GM21717 (cell line): ENCODE data around the gene ABR.

ENCODE experiments used
- ATAC-seq: cut with Tn5 transposase; IDR thresholded peaks from one replicate; pipeline ENCODE4 v1.9.1; 2021; ENCODE audit warnings: mild to moderate bottlenecking, moderate library complexity; ENCODE audit not compliant: unreplicated experiment

The ABR gene

DNA sequence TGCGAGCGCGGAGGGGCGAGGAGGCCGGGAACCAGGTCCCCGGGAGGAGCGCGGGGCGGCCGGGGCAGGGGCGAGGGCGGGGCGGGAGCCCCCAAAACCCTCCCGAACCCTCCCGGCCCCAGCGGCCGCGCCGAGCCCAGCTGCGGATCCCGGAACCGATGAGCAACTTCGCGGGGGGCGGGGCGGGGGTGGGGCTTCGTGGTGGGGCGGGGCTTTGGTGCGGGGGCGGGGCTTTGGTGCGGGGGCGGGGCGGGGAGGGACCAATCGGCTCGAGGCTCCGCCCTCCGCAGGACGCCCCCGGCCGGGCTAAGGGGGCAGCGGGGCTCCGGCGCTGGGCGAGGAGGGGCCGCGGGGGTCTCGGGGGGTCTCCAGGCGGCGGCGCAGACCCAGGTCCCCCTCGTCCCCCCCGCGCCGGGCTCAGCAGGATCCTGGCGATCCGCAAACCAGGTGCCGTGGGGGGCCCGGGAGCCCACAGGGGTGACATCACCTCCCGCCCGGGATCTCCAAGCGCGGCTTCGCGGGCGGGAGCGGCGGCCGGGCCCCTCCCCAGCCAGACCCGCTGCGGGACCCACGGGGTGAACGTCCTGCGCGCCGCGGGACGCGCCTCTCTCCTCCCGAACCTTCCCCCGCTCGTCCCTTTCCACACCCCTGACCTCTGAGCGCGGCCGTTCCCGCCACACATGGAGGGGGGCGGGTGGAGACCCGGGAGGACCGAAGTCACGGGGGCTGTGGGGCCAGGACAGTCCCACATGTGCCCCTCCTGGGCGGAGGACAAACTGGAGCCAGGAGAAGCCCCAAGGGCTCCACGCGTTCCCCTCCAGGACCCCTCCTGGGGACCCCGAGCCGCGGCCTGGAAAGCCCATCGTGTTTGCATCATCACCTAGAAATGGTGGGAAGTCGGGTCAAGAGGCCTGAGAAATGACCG lies at the start of gene ABR:
Gene ABR, minus strand, starts transcription at position 164 of the 925 bp plus-strand sequence. CDS start 254 bp downstream, outside the sequence.
- no peak for ATAC-seq

DNA sequence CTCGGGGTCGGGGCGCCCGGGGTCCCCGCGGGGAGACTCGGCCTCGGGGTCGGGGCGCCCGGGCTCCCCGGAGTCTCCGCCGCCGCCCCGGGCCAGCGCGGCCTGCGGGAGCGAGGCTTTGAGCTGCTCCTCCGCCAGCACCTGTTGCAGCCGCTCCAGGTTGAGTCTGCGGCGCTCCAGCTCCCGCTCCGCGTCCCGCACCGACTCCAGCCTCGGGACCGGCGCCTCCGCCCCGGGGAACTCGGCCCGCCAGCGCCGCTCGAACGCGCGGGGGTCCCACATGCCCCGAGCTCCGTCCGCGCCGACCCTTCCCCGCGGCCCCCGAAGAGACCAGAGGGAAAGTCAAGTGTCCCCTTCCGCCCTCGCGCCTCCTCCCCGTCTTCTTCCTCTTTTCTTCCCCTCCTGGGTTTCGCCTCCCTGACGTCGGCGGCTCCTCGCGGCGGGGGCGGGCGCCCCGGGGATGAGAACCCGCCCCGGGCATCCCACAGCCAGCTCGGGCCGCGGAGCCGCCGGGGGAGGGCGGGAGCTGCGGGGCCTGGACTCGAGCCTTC lies 49.6 kb upstream of the ABR start:
- peak; percentile 53 for ATAC-seq

DNA sequence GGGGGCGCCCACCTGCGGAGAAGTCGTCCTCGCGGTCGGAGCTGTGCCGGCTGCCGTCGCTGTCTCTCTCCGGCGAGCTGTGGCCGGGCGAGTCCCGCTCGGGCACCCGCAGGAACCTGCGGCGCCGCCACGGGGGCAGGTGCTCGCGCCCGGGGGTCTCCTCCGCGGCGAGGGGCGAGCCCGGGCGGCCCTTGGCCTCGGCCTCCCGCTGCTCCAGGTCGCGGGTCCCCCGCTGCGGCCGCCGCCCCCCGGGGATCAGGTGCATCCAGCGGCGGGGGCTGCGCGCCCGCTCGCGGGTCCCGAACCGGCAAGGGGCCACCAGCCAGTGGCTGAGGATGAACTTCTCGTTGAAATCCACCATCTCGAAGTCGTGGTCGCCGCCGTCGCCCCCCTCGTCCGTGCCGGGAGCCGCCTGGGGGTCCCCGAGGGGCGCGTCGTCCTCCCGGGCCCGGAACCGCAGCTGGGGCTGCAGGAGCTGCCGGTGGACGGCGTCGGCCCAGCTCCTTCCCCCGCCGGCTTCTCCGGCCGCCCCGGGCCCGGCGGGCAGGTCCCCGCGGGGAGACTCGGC lies 49.1 kb upstream of the ABR start:
- ATAC-seq, result no peak

DNA sequence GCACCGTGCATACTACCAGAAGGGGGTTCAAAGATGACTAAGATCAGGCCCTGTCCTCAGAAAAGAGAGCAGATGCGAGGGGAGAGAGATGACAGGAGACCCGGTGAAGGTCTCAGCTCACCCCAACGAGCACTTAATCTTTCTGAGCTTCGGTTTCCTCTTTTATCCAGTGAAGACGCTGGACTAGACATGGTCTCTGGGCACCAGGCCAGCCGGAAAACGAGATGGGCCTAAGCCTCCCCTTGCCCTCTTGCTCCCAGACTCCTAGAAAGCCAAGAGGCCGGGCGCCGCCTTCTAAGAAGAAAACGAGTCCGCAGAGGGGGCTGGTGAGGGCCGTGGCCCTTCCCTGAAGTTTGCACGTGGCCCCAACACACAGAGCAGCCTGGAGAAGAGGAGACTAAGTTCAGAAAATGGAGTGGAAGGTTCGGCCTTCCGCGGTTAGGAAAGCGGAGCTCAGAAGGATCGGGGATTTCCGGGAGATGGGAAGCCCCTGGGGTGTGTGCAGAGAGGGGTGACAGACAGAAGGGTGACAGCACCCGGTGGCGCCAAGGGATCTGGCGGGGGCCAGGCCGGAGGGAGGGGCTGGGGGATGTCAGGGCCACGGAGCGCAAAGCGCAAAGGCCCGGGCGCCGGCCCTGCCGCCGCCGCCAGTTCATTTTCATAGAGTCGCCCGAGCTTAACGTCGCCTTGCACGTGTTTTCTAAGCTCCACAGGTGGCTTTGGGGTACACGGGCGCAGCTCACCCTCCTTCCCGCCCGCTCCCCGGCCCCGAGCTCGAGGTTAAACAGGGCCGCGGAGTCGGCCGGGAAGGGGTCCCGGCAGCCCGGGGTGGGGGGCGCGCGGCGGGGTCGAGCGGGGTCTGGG lies 48.4 kb upstream of the ABR start:
- no peak for ATAC-seq

DNA sequence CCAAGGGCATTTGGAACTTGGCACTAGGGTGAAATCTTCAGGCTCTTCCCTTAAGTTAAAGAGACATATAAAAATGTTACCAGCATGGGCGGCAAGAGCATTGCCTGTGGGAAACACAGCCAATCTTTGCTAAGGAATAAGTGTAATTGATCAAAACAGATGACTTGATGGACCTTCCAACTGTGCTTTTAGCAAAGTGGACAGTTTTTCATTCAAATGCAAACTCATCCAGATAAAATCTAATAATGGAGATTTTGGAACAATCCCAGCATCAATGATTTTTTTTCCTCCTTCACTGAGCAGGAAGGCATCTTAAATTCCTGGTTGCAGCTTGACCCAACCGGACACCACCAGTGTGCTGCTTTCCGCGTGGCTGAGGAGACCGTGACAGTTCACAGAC lies 47.6 kb upstream of the ABR start:
- ATAC-seq, result no peak

DNA sequence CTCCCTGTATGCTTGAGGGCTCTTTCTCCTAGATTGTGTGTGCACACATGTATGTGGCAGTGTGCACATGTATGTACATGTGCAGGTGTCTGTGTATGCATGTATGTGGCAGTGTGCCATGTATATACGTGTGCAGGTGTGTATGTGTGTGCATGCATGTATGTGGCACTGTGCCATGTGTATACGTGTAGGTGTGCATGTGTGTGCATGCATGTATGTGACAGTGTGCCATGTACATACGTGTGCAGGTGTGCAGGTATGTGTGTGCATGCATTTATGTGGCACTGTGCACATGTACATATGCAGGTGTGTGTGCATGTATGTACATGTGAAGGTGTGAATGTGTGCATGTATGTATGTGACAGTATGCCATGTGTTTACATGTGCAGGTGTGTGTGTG lies 46.5 kb upstream of the ABR start:
- no peak for ATAC-seq

DNA sequence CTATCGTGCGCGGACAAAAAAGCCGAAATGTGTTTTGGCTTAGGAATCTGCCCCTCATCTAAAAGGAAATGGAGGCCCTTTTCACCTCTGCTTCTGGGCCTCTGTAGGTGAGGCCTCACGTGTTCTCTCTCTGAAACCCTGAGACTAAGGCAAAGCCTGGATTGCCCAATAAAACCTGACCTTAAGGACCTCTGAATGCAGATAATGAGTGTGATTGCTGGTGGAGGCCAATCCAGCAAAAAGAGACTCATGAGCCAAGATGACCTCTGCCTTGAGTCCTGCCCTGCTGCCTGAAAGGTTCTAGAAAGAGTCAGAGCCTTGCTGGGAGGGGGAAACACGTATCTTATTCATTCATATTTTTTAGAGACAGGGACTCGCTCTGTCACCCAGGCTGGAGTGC lies 44.5 kb upstream of the ABR start:
- ATAC-seq, result no peak

DNA sequence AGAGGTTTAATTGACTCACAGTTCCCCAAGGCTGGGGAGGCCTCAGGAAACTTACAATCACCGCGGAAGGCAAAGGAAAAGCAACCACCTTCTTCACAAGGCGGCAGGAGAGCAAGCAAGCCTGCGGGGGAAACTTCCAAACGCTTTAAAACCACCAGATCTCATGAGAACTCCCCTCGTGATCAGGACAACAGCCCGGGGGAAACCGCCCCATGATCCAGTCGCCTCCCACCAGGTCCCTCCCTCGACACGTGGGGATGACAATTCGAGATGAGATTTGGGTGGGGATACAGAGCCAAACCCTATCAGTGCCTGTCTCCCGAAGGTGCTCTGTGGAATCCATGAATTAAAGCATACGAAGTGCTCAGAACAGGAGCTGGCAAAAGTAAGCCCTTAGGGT lies 43.9 kb upstream of the ABR start:
- no peak for ATAC-seq

DNA sequence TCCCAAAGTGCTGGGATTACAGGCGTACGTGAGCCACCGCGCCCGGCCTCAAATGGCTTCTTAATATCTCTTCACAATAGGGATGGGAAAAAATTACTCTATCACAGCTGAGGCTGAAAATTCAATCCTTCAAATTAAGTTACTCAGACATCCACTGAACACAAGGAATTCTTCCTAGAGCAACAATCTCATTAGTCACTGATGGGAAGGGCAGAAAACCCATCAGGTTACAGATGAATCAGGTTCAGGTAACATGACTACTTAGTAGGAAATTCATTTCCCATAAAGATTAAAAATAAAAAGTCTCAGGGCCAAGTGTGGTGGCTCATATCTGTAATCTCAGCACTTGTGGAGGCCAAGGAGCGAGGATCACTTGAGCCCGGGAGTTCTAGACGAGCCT lies 42.5 kb upstream of the ABR start:
- no peak for ATAC-seq

DNA sequence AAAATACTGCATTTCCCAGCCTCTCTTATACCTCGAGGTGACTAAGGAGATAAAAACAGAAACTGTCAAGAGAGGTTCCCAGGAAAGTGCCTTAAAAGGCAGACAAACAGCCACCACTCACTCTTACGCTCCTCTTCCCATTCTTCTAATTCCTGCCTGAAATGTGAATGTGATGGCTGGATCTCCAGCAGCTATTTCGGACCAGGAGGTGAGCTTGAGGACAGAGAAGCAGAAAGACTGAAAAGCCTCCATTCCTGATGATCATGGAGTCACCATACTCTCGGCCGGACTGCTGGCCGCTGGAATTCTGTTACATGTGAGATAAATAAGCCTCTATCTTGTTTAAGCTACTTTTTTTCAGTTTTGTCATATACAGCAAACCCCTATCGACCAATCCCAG lies 41.4 kb upstream of the ABR start:
- ATAC-seq, result no peak

DNA sequence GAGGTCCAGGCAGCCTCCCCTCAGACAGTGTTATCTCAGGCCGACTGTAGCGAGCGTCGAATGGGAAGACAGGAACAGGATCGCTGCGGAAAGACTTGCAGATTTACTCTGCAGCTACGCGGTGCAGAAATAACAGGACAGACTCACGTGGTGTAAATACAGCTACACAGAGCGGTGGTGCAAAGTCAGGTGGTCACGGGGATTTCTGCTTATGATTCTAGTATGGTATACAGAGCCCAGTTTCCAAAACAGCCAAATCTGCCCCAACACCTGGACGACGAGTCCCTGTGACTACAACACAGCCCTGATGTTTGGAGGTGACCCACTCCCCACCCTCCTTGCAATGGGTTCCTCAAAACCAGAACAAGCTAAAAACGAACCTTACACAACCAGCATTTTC lies 40.6 kb upstream of the ABR start:
- ATAC-seq, result no peak

DNA sequence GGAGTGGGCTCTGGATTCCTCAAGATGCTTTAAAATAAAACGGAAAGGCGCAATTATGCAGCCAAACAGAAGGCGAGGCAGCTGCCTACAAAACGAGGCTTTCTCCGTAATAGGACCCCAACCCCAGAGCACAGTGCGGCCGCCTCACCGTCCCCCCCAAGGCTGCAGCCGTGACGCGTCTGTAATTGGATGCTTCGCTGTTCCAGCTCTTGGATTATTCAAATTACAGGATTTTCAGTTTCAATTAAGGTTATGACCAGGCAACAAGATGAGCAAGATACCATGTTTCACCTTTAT lies 37.3 kb upstream of the ABR start:
- no peak for ATAC-seq

DNA sequence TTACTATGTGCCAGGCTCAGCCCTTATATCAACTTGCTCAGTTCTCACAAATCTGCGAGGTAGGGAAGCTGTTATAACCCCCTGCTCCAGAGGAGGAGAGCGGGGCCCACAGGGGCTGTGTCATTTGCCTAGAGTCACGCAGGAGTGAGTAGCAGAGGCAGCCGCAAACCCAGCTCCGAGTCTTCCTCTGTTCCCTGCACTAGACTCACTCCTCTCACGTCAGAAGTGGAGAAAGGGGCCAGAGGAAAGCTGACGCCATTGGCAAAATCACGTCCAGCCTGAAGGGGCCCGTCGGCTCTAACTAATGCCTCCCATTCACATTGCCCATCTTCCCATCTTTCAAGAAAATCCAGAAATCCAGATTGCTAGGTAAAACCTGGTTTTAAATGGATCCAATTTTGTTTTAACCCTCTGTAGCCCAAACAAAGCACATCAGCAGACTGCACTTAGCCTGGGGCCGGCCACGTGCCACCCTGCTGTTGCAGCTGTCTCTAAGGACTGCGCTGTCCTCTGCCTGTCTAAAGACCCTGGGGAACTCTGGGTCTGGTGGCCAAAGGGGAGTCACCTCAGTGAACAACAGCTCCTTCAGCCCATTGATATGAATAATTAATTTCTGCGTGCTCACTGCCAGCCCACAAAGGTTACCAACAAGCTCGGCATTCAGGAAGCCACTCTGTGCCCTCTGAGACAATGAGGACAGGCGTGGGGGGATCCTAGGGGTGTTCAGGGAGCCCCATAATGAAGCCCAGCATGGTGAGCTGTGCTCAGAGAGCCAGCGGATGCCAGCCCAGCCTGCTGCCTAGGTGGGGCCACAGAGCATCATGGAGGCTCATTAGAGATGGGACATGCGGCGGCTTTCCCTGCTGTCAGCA lies 36.7 kb upstream of the ABR start:
- ATAC-seq, result no peak

DNA sequence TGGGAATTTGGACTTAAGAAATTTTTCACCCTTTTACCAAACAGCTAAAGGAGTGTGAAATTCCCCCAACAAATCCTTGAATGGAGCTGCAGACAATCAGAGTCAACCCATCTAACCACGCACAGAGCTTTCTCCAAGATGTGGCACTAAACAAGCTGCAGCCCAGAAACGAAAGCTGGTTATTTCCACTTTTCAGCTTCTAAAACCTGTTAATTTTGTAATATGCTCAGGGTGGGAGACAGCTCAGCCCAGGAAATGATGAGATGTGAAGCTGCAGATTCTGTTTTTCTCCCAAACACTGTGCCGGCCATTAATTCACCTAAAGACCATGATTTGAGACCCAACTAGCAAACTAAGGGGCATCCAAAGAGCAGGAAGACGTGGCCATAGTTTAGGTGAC lies 33.2 kb upstream of the ABR start:
- ATAC-seq, result no peak

DNA sequence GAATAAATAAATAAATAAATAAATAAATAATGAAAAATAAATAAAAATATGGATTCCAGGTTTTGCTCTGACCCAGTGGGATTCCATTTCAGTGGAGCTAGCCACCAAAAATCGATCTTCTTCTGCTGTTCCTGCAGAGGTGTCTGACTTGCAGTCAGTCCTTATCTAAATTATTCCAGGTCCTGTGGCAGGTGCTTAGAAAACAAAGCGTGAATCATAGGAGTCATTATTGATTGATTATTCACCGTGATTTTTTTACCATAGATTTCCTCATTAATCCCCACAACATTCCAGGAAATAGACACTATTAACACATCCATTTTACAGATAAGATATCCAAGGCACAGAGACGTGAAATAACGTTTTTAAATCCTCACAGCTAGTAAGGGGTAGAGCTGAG lies 31.5 kb upstream of the ABR start:
- no peak for ATAC-seq

DNA sequence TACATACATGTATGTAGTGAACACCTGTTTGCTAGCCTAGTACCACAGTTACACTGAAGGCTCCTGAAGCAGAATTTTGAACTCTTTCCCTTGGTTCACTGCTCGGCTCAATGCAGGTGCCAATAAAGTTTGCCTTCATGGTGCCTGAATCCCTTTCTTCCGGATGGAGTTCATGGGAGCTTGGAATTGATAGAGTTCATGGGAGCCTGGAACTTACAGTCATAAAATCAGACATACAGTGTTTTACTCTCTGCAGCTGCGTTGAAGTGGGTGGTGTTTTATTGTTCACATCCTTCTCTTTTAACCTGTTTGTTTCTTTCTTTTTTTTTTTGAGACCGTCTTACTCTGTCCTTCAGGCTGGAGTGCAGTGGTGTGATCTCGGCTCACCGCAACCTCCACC lies 29.2 kb upstream of the ABR start:
- no peak for ATAC-seq

DNA sequence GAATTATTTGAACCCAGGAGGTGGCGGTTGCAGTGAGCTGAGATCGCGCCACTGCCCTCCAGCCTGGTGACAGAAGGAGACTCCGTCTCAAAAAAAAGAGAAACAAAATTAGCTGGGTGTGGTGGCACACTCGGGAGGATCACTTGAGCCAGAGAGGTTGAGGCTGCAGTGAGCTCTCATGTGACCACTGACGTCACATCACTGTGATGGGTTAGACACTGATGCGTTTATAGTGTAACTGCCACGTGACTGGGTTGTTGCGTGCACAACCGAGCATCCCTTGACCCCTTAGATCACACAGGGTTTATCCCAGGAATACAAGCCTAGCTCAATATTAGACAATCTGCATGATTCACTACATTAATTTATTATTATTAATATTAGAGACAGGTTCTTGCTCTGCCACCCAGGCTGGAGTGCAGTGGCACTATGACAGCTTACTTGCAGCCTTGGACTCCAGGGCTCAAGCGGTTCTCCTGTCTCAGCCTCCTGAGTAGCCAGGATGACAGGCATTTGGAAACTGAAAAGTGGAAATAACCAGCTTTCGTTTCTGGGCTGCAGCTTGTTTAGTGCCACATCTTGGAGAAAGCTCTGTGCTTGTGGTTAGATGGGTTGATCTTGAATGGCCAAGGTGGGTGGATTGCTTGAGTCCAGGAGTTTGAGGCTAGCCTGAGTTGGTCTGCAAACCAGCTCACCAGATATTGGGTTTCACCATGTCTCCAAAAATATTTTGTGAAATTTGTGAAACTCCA lies 26.4 kb upstream of the ABR start:
- ATAC-seq, result no peak

DNA sequence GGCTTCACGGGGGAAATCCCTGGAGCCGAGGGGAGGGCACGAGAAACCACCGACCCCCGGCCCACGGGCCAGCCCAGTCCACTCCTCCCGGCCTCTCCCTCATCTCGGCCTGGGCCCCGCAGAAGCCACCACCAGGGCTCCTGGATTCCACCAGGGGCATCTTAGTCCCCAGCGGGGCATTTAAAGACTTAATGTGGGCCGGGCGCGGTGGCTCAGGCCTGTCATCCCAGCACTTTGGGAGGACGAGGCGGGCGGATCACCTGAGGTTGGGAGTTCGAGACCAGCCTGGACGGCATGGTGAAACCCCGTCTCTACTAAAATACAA lies 24.1 kb upstream of the ABR start:
- no peak for ATAC-seq

DNA sequence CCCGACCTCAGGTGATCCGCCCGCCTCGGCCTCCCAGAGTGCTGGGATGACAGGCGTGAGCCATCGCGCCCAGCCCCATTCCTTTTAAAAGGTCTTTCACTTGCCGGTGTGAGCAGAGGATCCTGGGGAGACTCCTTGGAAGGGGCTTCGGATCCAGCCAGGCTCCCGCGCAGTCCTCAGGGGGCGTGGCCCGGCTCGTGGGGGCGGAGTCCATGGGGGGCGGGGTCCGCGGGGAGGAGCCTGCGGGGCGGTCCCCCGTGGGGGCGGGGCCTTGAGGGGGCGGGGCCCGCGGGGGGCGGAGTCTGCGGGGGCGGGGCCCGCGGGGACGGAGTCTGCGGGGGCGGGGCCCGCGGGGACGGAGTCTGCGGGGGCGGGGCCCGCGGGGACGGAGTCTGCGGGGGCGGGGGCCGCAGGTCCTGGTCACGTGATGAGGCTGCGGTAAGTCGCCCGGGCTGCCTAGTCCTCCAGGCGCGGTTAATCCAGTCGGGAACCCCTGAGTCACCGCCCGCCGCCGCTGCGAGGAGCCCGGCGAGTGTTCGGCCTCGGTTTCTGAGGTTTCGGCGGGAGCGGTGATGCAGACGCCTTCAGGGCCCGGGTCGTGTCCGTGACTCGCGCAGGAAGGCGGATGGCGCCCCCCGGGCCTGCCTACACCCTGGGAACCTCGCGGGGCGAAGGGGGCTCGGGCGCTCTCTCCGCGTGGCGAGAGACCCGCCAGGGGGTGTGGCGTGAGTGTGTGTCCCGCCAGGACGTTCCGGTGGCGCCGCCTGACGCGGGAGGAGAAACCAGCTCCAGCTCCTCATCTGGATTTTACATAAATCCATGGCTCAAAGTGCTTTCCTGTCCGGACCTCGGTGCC lies 23.6 kb upstream of the ABR start:
- no peak for ATAC-seq
